HUES6 (cell line): ENCODE data around the gene SLC44A2.

Experiments used
- H3K27ac ChIP-seq: 2 replicates; pipeline ENCODE4 v1.7.0; 2013; ENCODE audit warnings: low read depth, mild to moderate bottlenecking, low read length, inconsistent platforms
- H3K27me3 ChIP-seq: 2 replicates; pipeline ENCODE4 v1.6.1; 2013; ENCODE audit warnings: low read length; ENCODE audit not compliant: control insufficient read depth, insufficient read depth
- H3K36me3 ChIP-seq: 2 replicates; pipeline ENCODE4 v1.6.1; 2013; ENCODE audit warnings: low read length; ENCODE audit not compliant: control insufficient read depth, insufficient read depth
- H3K4me1 ChIP-seq: 2 replicates; pipeline ENCODE4 v1.6.1; 2013; ENCODE audit warnings: low read length; ENCODE audit not compliant: control insufficient read depth, insufficient read depth
- H3K4me3 ChIP-seq: 2 replicates; pipeline ENCODE4 v1.5.1; 2013; ENCODE audit warnings: low read depth, low read length
- H3K9ac ChIP-seq: one replicate; pipeline ENCODE4 v1.6.1; 2013; ENCODE audit warnings: mild to moderate bottlenecking, low read length
- H3K9me3 ChIP-seq: 2 replicates; pipeline ENCODE4 v1.6.1; 2013; ENCODE audit warnings: low read depth, low read length; ENCODE audit not compliant: control insufficient read depth, insufficient read depth

Gene SLC44A2

DNA sequence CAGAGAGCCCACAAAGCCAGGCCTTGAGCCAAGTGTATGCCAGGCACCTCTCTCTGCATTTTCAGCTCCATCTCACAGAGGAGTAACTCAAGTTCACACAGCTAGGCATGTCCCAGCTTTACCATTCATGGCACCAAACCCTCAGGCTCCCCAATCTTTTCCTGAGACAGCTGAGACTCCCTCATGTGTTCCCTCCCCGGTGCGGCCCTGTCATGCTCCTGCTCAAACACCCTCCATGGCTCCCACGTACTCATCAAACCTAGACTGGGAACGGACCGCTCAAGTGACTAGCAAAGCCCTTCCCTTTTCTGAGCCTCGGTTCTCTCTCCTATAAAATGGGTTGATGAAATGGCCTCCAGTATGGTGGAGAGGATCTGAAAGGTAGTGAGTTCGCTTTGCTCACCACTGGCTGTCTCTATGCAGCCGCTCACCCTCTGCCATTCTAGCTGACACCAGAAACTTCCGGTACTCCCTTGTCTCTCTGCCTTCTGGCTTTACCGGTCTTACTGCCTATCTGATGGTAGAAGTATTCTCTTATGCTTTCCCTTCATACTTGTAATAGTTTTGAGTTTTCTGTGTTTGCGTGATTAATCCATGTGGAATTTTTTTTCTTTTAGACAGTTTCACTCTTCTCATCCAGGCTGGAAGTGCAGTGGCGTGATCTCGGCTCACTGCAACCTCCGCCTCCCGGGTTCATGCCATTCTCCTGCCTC, 7.8 kb upstream of the SLC44A2 start:
- no peak overlapping the region for H3K4me3 ChIP-seq
- no peak overlapping the region for H3K27ac ChIP-seq
- H3K27me3 ChIP-seq: no peaks in the 10 kb centered on the region
- no peak overlapping the region for H3K9ac ChIP-seq
- no peaks in the 10 kb centered on the region for H3K4me1 ChIP-seq
- no peaks in the 10 kb centered on the region; the same call in 1 of the 2 replicates for H3K36me3 ChIP-seq
- no peaks in the 10 kb centered on the region for H3K9me3 ChIP-seq

DNA sequence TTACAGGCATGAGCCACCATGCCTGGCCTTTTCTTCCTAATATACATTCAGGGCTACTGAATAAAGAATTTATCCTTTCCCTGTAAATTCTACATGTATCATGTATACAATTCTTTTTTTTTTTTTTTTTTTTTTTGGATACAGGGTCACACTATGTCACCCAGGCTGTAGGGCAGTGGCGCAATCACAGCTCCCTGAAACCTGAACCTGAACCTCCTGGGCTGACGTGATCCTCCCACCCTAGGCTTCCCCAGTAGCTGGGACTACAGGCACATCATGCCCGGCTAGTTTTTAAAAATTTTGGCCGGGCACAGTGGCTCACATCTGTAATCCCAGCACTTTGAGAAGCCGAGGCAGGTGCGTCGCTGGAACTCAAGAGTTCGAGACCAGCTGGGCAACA, 6.5 kb upstream of the SLC44A2 start:
- Histone ChIP-seq H3K9me3 (no peaks in the 10 kb centered on the region), H3K4me3 (no peak overlapping the region), H3K27ac (no peak overlapping the region), H3K4me1 (no peaks in the 10 kb centered on the region), H3K27me3 (no peaks in the 10 kb centered on the region), H3K36me3 (no peaks in the 10 kb centered on the region; the same call in 1 of the 2 replicates), H3K9ac (no peak overlapping the region)

DNA sequence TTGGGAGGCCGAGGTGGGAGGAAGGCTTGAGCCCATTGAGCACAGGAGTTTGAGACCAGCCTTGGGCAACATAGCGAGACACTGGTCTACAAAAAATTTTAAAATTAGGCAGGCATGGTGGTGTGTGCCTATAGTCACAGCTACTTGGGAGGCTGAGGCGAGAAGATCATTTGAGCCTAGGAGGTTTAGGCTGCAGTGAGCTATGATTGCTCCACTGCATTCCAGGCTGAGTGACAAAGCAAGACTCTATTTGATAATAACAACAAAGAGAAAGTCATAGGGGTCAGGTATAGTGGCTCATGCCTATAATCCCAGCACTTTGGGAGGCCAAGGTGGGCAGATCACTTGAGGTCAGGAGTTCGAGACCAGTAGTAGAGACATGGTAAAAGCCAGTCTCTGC, 4.6 kb upstream of the SLC44A2 start:
- Histone ChIP-seq H3K27ac (no peak overlapping the region), H3K4me3 (no peak overlapping the region)

DNA sequence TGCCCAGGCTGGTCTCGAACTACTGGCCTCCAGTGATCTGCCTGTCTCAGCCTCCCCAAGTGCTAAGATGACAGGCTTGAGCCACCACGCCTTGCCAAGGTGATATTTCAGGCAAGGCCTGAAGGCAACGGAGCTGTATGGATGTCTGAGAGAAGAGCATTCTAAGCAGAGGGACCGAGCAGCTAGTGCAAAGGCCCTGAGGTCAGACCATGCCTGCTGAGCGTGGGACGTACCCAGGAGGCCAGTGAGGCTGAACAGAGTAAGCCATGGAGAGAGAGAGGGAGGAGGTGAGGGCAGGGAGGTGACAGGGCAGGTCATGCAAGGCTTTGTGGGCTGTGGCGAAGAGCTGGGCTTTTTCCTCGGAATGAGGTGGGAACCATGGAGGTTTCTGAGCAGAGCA, 3.4 kb upstream of the SLC44A2 start:
- Histone ChIP-seq H3K36me3 (no peaks in the 10 kb centered on the region; the same call in 1 of the 2 replicates), H3K9me3 (no peaks in the 10 kb centered on the region), H3K27ac (no peak overlapping the region), H3K27me3 (no peaks in the 10 kb centered on the region), H3K4me3 (no peak overlapping the region), H3K9ac (no peak overlapping the region), H3K4me1 (peaks cover 9% of the 10 kb centered on the region)

More for the DNA sequence above, 4.6 kb upstream of the SLC44A2 start:
- H3K9ac ChIP-seq: no peak overlapping the region
- H3K4me1 ChIP-seq: peaks cover 9% of the 10 kb centered on the region
- H3K9me3 ChIP-seq: no peaks in the 10 kb centered on the region
- no peaks in the 10 kb centered on the region for H3K27me3 ChIP-seq
- H3K36me3 ChIP-seq: no peaks in the 10 kb centered on the region; the same call in 1 of the 2 replicates

DNA sequence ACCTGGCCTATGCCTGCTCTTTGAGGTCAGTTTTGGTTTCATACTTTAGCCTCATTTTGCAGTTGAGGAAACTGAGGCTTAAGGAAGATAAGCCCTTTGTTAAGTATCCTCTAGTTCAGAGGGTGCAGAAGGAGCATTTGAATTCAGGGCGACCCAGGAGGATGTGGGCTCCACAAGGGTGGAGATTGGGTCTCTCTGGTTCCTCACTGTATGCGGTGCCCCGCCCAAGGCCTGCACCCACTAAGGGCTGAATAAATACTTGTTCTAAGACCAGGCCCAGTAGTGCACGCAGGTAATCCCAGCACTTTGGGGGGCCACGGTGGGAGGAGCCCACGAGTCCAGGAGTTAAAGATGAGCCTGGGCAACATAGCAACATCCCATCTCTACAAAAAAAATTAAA, 768 bp upstream of the SLC44A2 start:
- H3K4me1 ChIP-seq: peaks cover 9% of the 10 kb centered on the region
- H3K27ac ChIP-seq: no peak overlapping the region
- H3K4me3 ChIP-seq: peak overlapping the region; percentile 77; the same call in 1 of the 2 replicates
- no peak overlapping the region for H3K9ac ChIP-seq
- no peaks in the 10 kb centered on the region for H3K27me3 ChIP-seq
- no peaks in the 10 kb centered on the region for H3K9me3 ChIP-seq
- H3K36me3 ChIP-seq: peaks cover 16% of the 10 kb centered on the region

DNA sequence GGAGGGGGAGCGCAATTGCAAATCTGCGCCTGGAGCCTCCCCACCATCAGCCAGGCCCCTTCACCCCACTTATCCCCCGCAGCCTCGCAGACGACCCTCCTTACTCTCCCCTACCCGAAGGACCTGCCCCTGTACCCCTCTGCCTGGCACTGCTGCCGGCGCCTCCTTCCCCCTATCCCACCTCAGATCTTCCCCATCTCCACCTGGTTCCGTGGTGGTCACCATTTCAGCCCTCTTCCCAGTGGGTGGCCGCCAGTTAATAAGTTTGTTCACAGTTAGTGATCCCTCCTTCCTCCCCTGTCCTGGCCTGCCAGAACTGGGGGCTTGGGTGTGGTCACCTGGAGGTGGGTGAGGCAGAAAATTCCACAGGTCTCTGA, 397 bp downstream of the SLC44A2 start:
- H3K27me3 ChIP-seq: no peaks in the 10 kb centered on the region
- H3K9ac ChIP-seq: peak overlapping the region; percentile 64
- peaks cover 9% of the 10 kb centered on the region for H3K4me1 ChIP-seq
- no peaks in the 10 kb centered on the region for H3K9me3 ChIP-seq
- H3K4me3 ChIP-seq: peak overlapping the region; percentile 77
- peak overlapping the region; percentile 68; the same call in 1 of the 2 replicates for H3K27ac ChIP-seq
- peaks cover 21% of the 10 kb centered on the region for H3K36me3 ChIP-seq

DNA sequence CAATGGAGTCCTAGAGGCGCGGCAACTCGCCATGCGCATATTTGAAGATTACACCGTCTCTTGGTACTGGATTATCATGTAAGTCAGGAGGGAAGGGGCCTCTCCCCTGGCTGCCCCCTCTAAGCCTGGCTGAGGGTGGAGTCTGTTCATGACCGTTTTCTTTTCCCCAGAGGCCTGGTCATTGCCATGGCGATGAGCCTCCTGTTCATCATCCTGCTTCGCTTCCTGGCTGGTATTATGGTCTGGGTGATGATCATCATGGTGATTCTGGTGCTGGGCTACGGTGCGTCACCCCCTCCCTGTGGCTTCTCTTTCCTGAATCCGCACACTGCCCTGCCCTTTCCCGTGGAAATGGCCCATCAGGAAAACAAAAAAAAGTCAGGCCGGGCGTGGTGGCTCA, 6.5 kb downstream of the SLC44A2 start:
- H3K9ac ChIP-seq: no peak overlapping the region
- H3K4me1 ChIP-seq: no peaks in the 10 kb centered on the region
- H3K36me3 ChIP-seq: peaks cover 70% of the 10 kb centered on the region
- no peak overlapping the region for H3K4me3 ChIP-seq
- H3K27me3 ChIP-seq: no peaks in the 10 kb centered on the region
- H3K9me3 ChIP-seq: no peaks in the 10 kb centered on the region
- no peak overlapping the region for H3K27ac ChIP-seq

DNA sequence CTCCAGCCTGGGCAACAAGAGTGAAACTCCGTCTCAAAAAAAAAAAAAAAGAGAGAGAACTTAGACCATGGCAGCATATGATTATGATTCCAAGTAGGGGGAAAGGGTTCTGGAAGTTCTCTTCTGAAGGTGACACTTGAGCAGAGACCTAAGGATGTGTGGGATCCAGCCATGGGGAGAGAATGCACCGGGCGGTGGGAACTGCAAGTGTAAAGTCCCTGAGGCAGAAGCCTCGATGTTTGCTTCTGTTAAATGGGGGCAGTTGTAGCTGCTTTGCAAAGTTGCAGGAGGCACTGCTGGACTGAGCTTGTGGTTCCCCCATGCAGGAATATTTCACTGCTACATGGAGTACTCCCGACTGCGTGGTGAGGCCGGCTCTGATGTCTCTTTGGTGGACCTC, 9.1 kb downstream of the SLC44A2 start:
- H3K9ac ChIP-seq: no peak overlapping the region
- H3K27me3 ChIP-seq: no peaks in the 10 kb centered on the region
- no peak overlapping the region for H3K27ac ChIP-seq
- H3K4me1 ChIP-seq: no peaks in the 10 kb centered on the region
- H3K9me3 ChIP-seq: no peaks in the 10 kb centered on the region
- peaks cover 74% of the 10 kb centered on the region for H3K36me3 ChIP-seq
- H3K4me3 ChIP-seq: no peak overlapping the region

DNA sequence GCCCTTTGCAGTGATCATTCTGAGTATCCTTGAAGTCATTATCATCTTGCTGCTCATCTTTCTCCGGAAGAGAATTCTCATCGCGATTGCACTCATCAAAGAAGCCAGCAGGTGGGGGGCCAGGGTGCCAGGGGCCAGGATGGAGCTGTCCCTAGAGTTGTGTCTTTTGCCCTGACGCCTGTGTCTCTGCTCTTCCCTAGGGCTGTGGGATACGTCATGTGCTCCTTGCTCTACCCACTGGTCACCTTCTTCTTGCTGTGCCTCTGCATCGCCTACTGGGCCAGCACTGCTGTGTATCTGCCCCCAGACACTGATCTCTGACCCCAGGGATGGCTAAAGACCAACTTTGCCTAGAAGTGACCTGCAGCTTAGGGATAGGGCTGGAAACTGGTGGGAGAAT, 9.6 kb downstream of the SLC44A2 start:
- Histone ChIP-seq H3K4me3 (no peak overlapping the region), H3K4me1 (no peaks in the 10 kb centered on the region), H3K9me3 (no peaks in the 10 kb centered on the region), H3K27me3 (no peaks in the 10 kb centered on the region), H3K36me3 (peaks cover 77% of the 10 kb centered on the region), H3K9ac (no peak overlapping the region), H3K27ac (no peak overlapping the region)

DNA sequence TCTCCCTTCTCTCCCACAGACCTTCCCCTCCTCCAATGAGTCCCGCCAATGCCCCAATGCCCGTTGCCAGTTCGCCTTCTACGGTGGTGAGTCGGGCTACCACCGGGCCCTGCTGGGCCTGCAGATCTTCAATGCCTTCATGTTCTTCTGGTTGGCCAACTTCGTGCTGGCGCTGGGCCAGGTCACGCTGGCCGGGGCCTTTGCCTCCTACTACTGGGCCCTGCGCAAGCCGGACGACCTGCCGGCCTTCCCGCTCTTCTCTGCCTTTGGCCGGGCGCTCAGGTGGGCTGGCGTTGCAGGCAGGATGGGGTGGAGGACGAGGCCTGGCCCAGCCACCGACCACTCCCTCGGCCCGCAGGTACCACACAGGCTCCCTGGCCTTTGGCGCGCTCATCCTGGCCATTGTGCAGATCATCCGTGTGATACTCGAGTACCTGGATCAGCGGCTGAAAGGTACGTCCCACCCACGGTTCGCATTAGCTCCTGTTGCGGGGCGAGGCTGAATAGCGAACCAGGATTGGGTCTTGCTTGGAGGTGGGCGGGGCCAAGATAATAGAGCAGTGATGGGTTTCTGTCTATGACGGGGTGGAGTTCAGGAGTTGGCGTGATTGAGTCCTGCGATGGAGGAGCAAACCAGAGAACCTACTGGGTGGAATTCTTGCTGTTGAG, 11.1 kb downstream of the SLC44A2 start:
- Histone ChIP-seq H3K36me3 (peaks cover 79% of the 10 kb centered on the region), H3K9ac (no peak overlapping the region), H3K27ac (no peak overlapping the region), H3K4me1 (no peaks in the 10 kb centered on the region), H3K4me3 (no peak overlapping the region), H3K27me3 (no peaks in the 10 kb centered on the region), H3K9me3 (no peaks in the 10 kb centered on the region)

DNA sequence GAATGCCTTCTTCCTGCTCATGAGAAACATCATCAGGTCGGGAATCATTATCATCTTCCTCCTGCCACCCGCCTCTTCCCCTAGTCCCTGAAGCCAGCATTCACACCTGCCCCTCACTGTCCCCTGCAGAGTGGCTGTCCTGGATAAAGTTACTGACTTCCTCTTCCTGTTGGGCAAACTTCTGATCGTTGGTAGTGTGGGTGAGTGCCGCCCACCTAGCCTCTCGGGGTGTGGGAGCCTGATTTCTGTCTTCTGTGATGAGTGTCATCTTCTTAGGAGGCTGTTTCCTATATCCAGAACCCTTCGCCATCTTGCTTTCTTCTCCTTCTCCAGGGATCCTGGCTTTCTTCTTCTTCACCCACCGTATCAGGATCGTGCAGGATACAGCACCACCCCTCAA, 12.5 kb downstream of the SLC44A2 start:
- H3K36me3 ChIP-seq: peaks cover 83% of the 10 kb centered on the region
- H3K27me3 ChIP-seq: no peaks in the 10 kb centered on the region
- no peaks in the 10 kb centered on the region for H3K9me3 ChIP-seq
- no peak overlapping the region for H3K9ac ChIP-seq
- no peak overlapping the region for H3K27ac ChIP-seq
- H3K4me3 ChIP-seq: no peak overlapping the region
- peaks cover 9% of the 10 kb centered on the region; the same call in 1 of the 2 replicates for H3K4me1 ChIP-seq
